Neutrophil (primary cell): ENCODE measurements around the gene CLIC2.

Experiments
- H3K27ac ChIP-seq: fragments of 200-600 bp; sonication (generic); 2 replicates; pipeline ENCODE4 v1.5.1; 2016; ENCODE audit warnings: mild to moderate bottlenecking, moderate library complexity
- H3K27me3 ChIP-seq: fragments of 200-600 bp; sonication (generic); 2 replicates; pipeline ENCODE4 v1.6.0; 2016; ENCODE audit warnings: mild to moderate bottlenecking
- H3K36me3 ChIP-seq: fragments of 200-600 bp; sonication (generic); 2 replicates; pipeline ENCODE4 v1.5.1; 2017
- H3K4me1 ChIP-seq, 2 experiments: fragments of 200-600 bp in 1 of 2; sonication (generic) in 1 of 2; 1 replicate in 1 of 2; 2 replicates in 1 of 2; pipeline versions ENCODE4 v1.5.1 to v1.6.1; 2013 to 2016; ENCODE audit warnings: low read depth in 1 of 2, low read length in 1 of 2, mild to moderate bottlenecking in 1 of 2, moderate library complexity in 1 of 2; ENCODE audit not compliant: control insufficient read depth in 1 of 2, insufficient read depth in 1 of 2
- H3K4me3 ChIP-seq, 2 experiments: fragments of 200-600 bp in 1 of 2; sonication (generic) in 1 of 2; 1 replicate in 1 of 2; 2 replicates in 1 of 2; pipeline ENCODE4 v1.5.1; 2013 to 2016; ENCODE audit warnings: low read depth in 1 of 2, low read length in 1 of 2, mild to moderate bottlenecking in 1 of 2, moderate library complexity in 1 of 2
- H3K9me3 ChIP-seq: fragments of 200-600 bp; sonication (generic); 2 replicates; pipeline ENCODE4 v1.5.1; 2016
- CTCF ChIP-seq: fragments of 200-600 bp; sonication (generic); IDR thresholded peaks from 2 replicates; pipeline ENCODE4 v1.5.1; 2016; ENCODE audit warnings: antibody characterized with exemption

Gene CLIC2

DNA sequence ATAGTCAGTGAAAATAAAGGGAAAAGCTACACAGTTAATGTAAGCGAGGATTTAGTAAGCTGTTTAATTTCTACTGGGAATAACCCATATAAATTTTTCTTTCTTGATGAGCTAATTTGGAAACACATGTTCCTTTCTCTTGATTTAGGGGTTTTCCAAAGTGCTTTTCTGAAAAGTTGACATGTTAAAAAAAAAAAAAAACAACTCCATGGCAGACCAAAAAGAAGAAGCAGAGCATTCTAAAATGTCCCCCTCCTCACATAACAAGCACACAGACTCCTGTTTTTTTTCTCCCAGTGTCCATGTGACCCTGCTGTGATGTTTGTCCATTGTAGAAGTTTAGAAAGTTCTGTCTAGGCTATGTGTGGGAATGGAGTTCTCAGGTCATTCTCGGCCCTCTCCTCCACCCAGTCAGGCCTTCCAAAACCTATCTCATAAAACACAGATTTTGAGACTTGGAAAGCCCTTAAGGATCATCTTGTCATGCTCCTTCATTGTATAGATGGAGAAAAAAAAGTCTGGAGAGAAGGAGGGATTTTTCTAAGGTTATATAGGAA, 792 bp downstream of the CLIC2 start:
- H3K4me1 ChIP-seq, result peaks cover 0 to 3% of the 10 kb centered on the region in 2 experiments
- no peaks in the 10 kb centered on the region for H3K36me3 ChIP-seq
- H3K9me3 ChIP-seq, result no peaks in the 10 kb centered on the region
- TF ChIP-seq CTCF, result no peak
- H3K4me3 ChIP-seq, result no peak overlapping the region
- no peaks in the 10 kb centered on the region for H3K27me3 ChIP-seq
- H3K27ac ChIP-seq, result no peak overlapping the region

DNA sequence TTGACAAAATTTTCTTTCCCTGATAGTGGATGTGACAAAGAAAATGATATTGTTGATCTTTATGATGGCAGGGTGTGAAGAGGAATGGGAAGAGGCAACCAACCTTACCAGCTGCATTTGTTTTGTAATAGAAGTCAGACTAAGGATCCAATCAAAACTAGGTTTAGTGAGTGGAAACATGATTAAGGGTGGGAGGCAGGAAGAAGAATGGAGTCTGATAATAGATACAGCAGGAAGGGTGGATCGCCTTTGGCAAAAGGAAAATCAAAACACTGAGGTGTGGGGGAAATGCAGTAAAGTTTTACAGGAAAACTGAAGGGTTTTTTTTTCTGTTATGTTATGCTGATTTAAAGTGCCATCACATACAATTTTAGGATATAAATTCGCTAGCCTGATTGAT, 3.4 kb downstream of the CLIC2 start:
- Histone ChIP-seq H3K36me3 (no peaks in the 10 kb centered on the region), H3K4me1 (peaks cover 0 to 3% of the 10 kb centered on the region in 2 experiments), H3K27ac (no peak overlapping the region), H3K27me3 (no peaks in the 10 kb centered on the region), H3K4me3 (no peak overlapping the region), H3K9me3 (no peaks in the 10 kb centered on the region)
- no peak for TF ChIP-seq CTCF

- no peak for TF ChIP-seq CTCF
- no peaks in the 10 kb centered on the region for H3K36me3 ChIP-seq
- H3K4me3 ChIP-seq, result no peak overlapping the region
- no peaks in the 10 kb centered on the region for H3K27me3 ChIP-seq
- no peaks in the 10 kb centered on the region for H3K9me3 ChIP-seq
- H3K27ac ChIP-seq, result no peak overlapping the region
- H3K4me1 ChIP-seq, result no peaks in the 10 kb centered on the region
Observed at GRCh38 chrX:155329293-155329692, 5.1 kb downstream of the CLIC2 start.

GRCh38 chrX:155326610-155327009, 7.8 kb downstream of the CLIC2 start:
- Histone ChIP-seq H3K9me3 (no peaks in the 10 kb centered on the region), H3K4me1 (no peaks in the 10 kb centered on the region), H3K27me3 (no peaks in the 10 kb centered on the region), H3K4me3 (no peak overlapping the region), H3K27ac (no peak overlapping the region), H3K36me3 (no peaks in the 10 kb centered on the region)
- TF ChIP-seq CTCF, result no peak

DNA sequence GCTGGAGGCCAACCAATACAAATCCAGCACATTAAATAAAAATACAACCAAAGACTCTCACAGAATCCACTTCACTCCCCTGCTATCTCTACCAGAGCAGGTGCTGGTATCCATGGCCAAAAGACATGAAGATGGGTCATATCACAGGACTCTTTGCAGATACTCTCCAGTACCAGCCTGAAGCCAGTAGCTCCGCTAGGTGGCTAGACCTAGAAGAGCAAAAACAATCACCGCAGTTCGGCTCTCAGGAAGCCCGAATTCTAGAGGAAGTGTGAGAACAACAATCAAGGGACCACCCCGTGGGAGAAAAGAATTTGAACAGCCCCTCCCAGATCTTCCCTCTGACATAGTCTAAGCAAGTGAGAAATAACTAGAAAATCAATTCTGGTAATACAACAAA, 20.2 kb downstream of the CLIC2 start:
- Histone ChIP-seq H3K9me3 (no peaks in the 10 kb centered on the region), H3K27me3 (no peaks in the 10 kb centered on the region), H3K27ac (no peak overlapping the region), H3K4me3 (no peak overlapping the region), H3K36me3 (no peaks in the 10 kb centered on the region), H3K4me1 (no peaks in the 10 kb centered on the region)
- no peak for TF ChIP-seq CTCF

- no peak for TF ChIP-seq CTCF
- Histone ChIP-seq H3K4me1 (no peaks in the 10 kb centered on the region), H3K4me3 (no peak overlapping the region), H3K27ac (no peak overlapping the region), H3K9me3 (no peaks in the 10 kb centered on the region), H3K36me3 (no peaks in the 10 kb centered on the region), H3K27me3 (no peaks in the 10 kb centered on the region)
Observed at GRCh38 chrX:155313766-155314165, 20.6 kb downstream of the CLIC2 start.
